SK-N-SH (cell line): ENCODE results near the gene ATP5F1D.

ENCODE experiments used
- FOSL2 ChIP-seq: IDR thresholded peaks from 2 replicates; pipeline ENCODE4 v1.4.0; 2012; ENCODE audit warnings: low read depth, mild to moderate bottlenecking, moderate library complexity, borderline replicate concordance
- TF ChIP-seq, protein P1 (sequence below): fragments of 200-600 bp; sonication (generic); IDR thresholded peaks from 2 replicates; pipeline ENCODE4 v1.6.1; 2017; ENCODE audit warnings: antibody characterized with exemption, mild to moderate bottlenecking, moderate library complexity

DNA sequence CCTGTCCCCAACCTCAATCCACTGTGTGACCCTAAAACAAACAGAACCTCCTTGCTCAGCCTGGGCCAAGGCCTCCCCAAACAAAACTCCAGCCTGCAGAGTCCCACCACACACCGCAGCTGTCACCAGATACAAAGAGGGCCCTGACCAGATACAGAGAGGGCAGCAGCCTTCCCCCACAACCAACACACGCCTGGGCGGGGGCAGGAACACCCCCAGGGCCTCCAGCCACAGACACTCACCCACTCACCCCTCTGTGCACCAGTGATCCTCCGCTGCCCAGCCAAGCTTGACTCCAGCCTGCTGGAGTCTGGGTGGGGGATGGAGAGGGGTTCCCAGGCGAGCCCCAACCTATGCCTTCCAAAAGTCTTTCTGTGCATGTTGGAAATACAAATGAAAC is 21.6 kb downstream of the ATP5F1D start:
- TF ChIP-seq, protein P1, sequence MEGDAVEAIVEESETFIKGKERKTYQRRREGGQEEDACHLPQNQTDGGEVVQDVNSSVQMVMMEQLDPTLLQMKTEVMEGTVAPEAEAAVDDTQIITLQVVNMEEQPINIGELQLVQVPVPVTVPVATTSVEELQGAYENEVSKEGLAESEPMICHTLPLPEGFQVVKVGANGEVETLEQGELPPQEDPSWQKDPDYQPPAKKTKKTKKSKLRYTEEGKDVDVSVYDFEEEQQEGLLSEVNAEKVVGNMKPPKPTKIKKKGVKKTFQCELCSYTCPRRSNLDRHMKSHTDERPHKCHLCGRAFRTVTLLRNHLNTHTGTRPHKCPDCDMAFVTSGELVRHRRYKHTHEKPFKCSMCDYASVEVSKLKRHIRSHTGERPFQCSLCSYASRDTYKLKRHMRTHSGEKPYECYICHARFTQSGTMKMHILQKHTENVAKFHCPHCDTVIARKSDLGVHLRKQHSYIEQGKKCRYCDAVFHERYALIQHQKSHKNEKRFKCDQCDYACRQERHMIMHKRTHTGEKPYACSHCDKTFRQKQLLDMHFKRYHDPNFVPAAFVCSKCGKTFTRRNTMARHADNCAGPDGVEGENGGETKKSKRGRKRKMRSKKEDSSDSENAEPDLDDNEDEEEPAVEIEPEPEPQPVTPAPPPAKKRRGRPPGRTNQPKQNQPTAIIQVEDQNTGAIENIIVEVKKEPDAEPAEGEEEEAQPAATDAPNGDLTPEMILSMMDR = no peak
- TF ChIP-seq FOSL2 = no peak
